ENCODE measurements around the gene NDUFS6.

NDUFS6 gene

DNA sequence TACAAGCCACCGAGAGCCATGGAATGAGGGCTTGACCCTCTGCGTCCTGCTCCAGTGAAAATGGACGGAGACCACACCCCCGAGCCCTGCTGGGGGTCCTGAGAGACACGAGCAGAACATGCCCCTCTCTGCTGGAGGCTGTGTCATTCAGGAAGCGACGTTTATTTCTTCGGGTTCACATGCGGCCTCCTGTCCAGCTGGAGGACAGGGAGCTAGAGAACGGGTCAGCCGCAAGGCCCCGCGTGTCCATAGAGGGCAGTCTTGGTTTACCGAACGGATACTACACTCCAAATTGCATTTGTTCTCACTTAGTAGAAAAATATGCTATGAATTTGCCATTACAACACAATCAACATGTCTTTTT is 37.7 kb upstream of the NDUFS6 start:
- ATAC-seq: peak; percentile 96
- TF ChIP-seq OSR1 (CRISPR knock-in tag; IDR thresholded peaks at IDR 0.05): no peak

- no peak for ATAC-seq
Measured at GRCh38 chr5:1763960-1764605, 37.1 kb upstream of the NDUFS6 start.

GRCh38 chr5:1764606-1764960 is 36.6 kb upstream of the NDUFS6 start:
- TF ChIP-seq PATZ1 (CRISPR knock-in tag; IDR thresholded peaks at IDR 0.05; ENCODE audit: borderline replicate concordance): no peak
- no peak for TF ChIP-seq ZNF8 (CRISPR knock-in tag; IDR thresholded peaks at IDR 0.05)
- TF ChIP-seq CREB5 (CRISPR knock-in tag; IDR thresholded peaks at IDR 0.05; ENCODE audit: low read depth): no peak
- no peak for TF ChIP-seq ZNF565 (CRISPR knock-in tag; conservative IDR thresholded peaks at IDR 0.05; ENCODE audit: low read depth)
- no peak for TF ChIP-seq CSDC2 (CRISPR knock-in tag; IDR thresholded peaks at IDR 0.05)
- TF ChIP-seq SNAI2 (CRISPR knock-in tag; IDR thresholded peaks at IDR 0.05): no peak
- no peak for TF ChIP-seq OSR1 (CRISPR knock-in tag; IDR thresholded peaks at IDR 0.05)
- TF ChIP-seq GLIS3 (CRISPR knock-in tag; IDR thresholded peaks at IDR 0.05): no peak
- TF ChIP-seq ZFP30 (CRISPR knock-in tag; IDR thresholded peaks at IDR 0.05): no peak
- TF ChIP-seq TCF4 (CRISPR knock-in tag; IDR thresholded peaks at IDR 0.05; ENCODE audit: borderline replicate concordance): no peak
- TF ChIP-seq ESRRG (CRISPR knock-in tag; IDR thresholded peaks at IDR 0.05): no peak
- no peak for TF ChIP-seq PPARA (CRISPR knock-in tag; IDR thresholded peaks at IDR 0.05; ENCODE audit: borderline replicate concordance)
- no peak for TF ChIP-seq RARB (CRISPR knock-in tag; IDR thresholded peaks at IDR 0.05)
- TF ChIP-seq TSHZ2 (CRISPR knock-in tag; IDR thresholded peaks at IDR 0.05): no peak
- TF ChIP-seq ZFP3 (CRISPR knock-in tag; IDR thresholded peaks at IDR 0.05): no peak
- TF ChIP-seq, protein P1, sequence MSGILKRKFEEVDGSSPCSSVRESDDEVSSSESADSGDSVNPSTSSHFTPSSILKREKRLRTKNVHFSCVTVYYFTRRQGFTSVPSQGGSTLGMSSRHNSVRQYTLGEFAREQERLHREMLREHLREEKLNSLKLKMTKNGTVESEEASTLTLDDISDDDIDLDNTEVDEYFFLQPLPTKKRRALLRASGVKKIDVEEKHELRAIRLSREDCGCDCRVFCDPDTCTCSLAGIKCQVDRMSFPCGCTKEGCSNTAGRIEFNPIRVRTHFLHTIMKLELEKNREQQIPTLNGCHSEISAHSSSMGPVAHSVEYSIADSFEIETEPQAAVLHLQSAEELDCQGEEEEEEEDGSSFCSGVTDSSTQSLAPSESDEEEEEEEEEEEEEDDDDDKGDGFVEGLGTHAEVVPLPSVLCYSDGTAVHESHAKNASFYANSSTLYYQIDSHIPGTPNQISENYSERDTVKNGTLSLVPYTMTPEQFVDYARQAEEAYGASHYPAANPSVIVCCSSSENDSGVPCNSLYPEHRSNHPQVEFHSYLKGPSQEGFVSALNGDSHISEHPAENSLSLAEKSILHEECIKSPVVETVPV (CRISPR knock-in tag; IDR thresholded peaks at IDR 0.05): no peak
- no peak for TF ChIP-seq TOX (CRISPR knock-in tag; IDR thresholded peaks at IDR 0.05; ENCODE audit: borderline replicate concordance)
- no peak for TF ChIP-seq ZNF70 (CRISPR knock-in tag; IDR thresholded peaks at IDR 0.05)
- no peak for ATAC-seq

More at GRCh38 chr5:1763960-1764605, 37.1 kb upstream of the NDUFS6 start:
- TF ChIP-seq TCF4 (CRISPR knock-in tag; IDR thresholded peaks at IDR 0.05; ENCODE audit: borderline replicate concordance) (no peak), ZNF8 (CRISPR knock-in tag; IDR thresholded peaks at IDR 0.05) (no peak), CSDC2 (CRISPR knock-in tag; IDR thresholded peaks at IDR 0.05) (no peak)

DNA sequence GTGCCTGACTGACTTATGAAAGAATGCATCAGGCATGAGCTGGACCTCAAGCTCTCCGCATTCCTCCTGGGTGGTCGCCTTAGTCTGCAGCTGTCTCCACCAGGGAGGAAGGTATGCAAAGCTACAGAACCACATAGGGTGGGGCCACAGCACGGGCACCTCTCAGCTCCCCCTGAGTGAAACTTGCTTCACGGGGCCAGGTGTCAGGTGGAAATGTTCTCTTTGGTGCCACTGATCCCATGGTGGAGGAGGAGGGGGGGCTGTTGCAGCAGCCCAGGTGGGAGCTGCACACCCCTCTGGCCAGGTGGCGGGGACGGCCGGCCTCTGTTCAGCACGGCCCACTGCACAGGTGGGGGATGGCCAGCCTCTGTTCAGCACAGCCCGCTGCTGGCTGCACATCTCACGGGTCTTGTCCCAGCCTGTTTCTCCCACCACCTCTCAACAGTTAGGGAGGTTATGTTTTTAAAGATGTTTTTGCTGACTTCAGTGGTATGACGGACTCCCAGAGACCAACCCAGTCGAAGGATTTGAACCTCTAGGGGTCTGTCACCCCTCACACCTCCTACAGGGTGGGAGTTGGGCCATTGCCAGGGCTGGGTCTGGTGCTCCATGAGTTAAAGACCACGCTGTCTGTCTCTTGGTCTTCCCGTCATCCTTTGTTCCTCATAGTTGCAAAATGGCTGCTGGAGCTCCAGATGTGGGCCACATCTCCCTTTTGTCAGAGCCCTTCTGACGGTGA is 35.9 kb upstream of the NDUFS6 start:
- TF ChIP-seq ARNTL (CRISPR knock-in tag; IDR thresholded peaks at IDR 0.05; ENCODE audit: borderline replicate concordance, low read depth): no peak
- TF ChIP-seq ZC3H10 (CRISPR knock-in tag; IDR thresholded peaks at IDR 0.05): no peak
- TF ChIP-seq PATZ1 (CRISPR knock-in tag; IDR thresholded peaks at IDR 0.05; ENCODE audit: borderline replicate concordance): no peak
- no peak for TF ChIP-seq ZFP3 (CRISPR knock-in tag; IDR thresholded peaks at IDR 0.05)
- ATAC-seq: no peak

All from SK-N-SH treated with all-trans-retinoic acid at 6 μM for 48 hours (cell line).